Right renal pelvis (tissue), 4 donors: Measurements from ENCODE around the gene PLEKHA8. TPM values are rescaled to one million over a fixed set of nuclear protein-coding genes. Genes with fewer than 3 reads are reported as not detected.

Experiments used
- DNase-seq, 4 donors: peaks; one replicate each; pipeline ENCODE4 v3.0.0-alpha.2; 2013; ENCODE audit warnings: low read depth in 4 of 4, low spot score in 3 of 4, missing footprints in 1 of 4
- polyA plus RNA-seq, 4 donors: library from polyadenylated mRNA; unstranded; fragments of 120-200 nt; gene quantifications; one replicate each; pipeline ENCODE4 v1.2.1, GENCODE V29; 2013; ENCODE audit not compliant: insufficient read length in 4 of 4

The PLEKHA8 gene
- polyA plus RNA-seq, 4 donors, result 16.5 to 19.4 (median 18.0) TPM

DNA sequence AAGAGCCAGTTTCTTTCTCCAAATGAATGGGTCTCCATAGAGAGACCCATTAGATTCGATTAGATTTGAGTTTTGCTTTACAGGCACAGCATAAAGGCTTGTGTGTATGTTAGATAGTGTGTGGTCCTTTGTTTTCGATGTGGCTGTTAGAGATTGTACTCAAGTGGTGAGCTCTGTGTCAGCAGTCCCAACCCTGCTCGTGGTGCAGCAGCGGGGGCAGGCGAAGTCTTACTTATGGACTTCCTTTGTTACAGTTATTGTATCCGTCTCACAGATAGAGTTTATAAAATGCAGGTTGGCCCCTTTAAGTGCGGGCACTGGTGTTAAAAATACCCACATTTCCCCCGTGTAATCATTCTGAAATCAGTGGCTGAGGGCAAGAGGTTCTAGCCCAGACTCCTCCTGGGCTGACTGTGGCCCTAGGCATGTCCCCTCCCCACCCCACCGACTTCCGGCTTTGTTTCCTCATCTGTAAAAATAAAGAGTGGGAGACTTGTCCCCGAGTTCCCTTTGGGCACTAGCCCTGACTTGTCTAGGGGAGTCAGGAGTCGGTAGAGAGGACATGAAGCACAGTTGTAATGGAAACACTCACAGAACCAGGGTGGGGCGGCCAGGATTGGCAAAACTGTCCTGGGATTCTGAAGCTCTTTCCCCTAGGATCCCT is 135.2 kb downstream of the PLEKHA8 start:
- DNase-seq, result no peak

DNA sequence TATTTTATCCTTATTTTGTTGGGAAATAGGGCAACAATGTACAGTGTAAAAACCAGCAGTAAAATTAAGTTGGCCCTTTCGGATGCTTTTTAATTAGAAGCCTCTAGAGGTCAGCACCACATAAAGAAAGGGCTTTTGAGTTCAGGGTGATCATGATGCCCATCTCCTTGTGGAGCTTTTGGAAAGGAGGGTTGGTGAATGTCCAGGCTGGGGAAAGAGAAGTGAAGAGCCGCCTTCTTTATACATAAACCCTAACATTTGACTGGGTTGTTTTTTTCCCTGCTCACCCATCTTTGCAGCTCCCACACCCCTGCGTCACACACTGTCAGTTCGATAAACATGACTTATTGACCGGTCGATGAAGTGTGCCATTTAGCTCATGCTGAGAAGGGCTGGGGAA is 136.4 kb downstream of the PLEKHA8 start:
- DNase-seq, result no peak

DNA sequence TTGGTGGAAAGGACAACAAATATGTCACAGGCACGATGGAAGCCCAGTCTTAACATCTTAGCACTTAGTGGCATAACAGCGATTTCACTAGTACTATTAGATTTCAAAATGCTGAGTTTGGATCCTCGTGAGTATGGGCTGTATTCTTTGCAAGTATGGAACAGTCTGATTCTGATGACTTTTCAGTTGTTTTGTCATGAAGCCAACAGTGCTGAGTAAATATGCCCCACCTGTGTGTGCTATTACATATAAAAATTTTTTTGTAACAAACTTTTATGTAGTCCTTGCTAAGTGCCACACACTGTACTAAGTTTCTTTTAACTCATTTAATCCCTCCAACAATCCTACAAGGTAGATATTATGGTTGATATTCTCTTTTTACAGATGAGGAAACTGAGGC is 137.4 kb downstream of the PLEKHA8 start:
- no peak for DNase-seq

DNA sequence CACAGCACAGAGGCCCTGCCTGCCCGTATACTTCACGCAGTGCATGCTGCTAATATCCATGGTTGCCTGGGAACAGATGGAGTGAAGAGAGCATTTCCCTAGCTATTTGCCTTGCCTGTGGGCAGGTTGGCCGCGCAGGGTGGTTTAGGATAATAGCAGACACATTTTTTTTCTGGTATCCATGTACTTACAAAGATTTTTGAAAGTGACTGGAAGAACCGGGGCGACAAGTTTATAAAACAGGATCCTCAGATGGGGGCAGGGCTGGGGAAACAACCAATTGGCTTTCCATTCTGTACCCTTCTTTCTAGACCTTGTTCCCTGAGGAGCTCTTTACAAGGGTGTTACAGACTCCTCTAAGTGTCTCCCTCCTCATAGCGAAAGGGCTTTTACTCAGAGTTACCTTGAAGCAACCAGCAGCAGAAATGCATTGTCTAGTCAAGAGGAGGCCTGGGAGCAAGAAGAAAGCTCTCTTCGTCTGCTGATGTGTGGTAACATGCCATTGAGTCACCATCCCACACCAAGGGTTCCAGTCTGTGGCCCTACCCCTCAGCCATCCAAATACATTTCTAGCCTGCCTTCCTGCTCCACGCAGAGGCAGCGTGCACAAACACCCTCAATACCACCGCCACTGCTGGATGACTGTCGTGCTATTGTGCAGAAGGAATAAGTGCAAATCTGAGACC is 138.1 kb downstream of the PLEKHA8 start:
- DNase-seq, result no peak

DNA sequence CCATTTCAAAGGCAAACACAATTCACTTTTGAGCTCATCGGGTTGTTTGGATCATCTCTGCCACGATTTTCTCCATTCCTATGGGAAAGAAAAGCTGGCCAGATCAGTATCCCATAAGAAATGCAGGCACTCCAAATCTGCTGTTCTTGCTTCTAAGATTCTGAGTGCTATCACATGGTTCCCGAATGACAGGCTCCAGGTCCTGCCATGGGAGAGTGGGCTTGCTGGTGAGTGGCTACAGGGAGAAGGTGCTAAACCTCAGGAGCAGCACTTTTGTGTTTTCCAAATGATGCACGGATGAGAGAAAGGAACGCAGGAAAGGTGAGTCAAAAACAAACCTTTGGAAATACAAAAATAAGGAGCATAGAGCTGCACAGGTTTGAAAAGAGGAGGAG is 138.6 kb downstream of the PLEKHA8 start:
- DNase-seq, result no peak

DNA sequence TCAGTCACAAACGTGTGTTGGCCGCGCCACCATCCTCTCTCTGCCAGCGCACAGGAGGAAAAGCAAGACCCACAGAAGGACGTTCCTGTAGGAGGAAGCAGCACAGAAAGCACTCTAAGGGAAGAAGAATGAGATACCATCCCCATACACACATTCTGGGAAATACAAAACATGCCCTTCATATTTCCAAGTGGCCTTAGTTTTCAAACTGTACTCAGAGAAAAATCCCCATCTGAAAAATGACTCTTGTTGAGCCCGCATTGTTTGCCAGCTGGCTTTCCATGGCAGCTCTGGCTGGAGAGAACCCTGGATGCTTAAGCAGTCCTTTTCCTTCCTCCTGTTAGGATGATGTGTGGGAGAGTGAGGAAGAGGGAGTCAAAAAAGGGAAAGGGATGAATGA is 139.7 kb downstream of the PLEKHA8 start:
- no peak for DNase-seq

DNA sequence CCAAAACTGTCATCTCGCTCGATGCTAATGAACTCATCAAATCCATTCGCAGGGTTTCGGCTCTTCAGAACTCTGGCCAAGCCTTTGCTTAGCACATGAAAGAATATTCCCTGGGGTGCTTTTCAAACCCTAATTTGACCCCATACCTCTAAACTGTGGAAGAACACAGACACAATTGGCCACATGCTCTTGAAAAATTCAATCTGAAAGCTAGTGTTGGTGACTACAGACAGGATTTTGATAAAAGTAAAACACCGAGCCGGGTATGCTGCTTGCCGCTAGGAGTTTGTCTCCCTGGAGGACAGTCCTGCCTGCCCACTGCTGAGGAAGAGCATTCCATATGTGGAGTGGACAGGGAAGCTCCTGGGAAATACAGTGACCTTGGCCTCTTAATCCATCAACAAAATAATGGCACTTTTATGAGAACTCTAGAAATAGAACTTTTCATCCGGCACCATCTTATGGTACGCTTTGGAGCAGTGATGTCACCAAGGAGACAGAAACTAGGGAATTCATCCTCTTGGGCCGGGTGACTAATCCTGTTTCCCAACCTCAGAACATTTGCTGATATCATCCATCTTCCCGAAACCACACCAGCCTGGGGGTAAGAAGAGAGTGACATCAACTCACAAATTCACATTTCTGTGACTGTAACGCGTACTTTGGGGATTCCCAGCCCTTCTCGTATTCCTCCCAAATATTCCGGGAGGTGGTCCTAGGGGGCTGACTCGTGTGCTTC is 140.8 kb downstream of the PLEKHA8 start:
- no peak for DNase-seq

DNA sequence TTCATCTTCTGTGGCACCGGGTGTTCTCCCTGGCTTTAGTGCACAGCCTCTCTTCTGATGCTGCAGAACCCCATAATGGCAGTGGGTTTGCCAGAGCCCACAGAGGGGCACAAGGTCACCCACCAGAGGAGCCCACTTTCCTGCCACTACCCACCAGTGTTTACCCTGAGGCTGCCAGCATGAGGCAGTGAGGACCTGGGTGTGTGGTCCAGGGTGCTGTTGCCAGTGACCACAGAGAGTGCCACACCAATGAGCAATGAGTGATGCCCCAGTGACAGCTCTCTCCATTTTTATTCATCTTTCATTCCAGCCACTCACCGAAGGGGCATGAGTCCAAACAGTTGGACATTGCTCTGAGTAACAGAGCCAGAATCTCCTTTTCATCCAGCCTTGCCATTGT is 141.4 kb downstream of the PLEKHA8 start:
- no peak for DNase-seq

DNA sequence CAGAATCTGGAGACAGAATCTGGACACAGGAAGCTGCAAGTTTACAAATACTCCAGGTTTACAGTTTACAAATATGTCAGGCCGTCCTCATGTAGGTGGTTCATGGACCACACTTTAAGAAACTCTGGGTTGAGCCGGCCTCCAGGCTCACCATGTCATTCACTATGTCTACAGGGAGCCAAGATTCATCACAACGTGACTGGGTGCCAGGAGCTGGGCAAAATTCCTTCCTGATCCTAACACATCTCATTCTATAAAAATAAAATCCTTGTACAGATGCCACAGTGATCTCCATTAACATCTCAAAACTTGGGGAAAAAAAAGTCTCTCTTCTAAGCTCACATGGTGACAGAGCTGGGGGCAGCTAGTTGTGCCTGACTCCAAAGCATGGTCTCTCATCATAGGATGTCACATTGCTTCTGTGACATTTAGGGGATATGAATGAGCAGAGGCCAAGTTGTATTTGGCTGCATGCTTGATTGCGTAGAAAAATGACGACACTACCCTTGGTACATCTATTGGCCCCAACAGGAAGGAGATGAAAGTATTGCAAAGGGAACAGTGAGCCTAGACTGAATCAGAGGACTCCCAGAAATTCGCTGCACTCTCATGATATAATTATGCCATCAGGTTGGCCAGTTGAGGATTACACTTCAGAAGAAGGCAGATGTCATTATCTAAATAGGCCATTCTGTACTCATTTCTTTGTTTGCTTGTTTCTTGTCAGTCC is 142.4 kb downstream of the PLEKHA8 start:
- no peak for DNase-seq

DNA sequence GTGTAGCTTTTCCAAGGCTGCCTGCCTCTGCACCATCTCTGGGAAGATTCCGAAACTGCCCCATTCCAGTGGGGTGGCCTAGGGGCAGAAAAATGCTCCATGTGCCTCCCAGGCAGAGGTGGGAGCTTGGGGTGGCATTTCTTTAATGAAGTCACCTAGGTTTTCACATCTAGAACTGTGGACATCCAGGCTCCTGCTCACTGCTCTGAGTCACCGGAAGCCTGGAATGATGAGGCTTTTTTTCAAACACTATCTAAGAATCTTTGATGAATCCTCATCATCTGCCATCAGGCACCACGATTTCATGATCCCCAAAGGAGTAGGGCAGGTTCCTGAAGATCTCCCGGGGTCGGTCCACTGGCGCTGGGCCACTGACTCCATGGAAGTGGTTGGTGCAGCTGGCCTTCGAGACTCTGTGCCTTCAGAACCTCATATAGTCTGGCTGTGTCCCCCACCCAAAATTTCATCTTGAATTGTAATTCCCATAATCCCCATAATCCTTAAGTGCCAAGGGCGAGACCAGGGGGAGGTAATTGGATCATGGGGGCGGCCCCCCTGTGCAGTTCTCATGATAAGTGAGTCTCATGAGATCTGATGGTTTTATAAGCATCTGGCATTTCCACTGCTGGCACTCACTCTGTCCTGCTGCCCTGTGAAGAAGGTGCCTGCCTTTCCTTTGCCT is 143.7 kb downstream of the PLEKHA8 start:
- DNase-seq, result no peak

DNA sequence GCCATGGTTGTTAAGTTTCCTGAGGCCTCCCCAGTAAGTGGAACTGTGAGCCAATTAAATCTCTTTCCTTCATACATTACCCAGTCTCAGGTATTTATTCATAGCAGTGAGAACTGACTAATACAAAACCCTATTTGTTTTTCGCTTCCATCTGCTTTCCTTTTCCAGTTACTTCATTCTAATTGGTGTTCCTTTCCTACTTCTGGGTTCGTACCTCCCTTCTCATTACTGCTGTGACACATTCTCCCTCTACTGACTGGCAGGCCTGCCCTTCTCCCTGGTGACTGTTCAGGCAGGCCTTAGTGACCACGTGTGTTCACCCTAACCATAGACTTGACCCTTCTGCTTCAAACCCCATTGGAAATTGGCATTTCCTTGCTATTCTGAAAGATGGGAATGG is 144.2 kb downstream of the PLEKHA8 start:
- no peak for DNase-seq

DNA sequence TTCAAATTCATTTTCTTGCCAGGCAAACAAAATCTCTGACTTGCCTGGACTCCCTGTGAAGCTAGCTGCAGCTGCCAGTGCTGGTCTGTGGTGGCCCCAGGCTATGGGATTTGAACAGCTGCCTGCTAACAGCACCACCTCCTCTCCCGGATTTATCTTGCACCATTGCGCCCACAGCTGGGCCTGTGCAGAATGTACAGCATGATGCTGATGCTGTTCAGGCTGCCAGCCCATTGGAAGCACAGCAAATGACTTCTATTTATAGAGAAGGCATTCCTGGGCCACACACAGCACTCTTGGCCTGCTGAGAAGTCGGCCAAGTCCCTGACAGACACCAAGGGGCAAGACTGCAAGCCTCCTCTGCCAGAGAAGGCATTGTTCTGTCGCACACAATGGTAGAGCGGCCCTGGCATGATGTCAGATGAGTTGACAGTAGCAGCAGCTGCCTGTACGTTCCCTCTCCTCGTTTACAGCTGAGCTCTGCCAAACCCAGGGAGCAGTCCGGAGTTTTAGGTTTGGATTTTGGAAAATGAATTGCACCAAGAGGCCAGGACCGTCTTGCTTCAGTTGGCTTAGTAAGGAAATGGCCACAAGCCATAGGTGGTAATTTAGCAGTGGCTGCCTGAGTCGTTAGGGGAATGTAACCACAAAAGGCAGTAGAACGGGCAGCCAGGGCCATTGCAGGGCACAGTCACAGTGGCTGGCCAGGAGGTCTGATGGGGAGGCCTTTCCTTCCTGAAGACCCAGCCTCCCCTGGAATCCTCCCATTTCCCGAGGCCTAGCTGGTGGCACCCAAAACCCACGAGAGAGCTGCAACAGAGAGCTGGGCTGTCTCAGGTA is 145.1 kb downstream of the PLEKHA8 start:
- DNase-seq, result no peak

DNA sequence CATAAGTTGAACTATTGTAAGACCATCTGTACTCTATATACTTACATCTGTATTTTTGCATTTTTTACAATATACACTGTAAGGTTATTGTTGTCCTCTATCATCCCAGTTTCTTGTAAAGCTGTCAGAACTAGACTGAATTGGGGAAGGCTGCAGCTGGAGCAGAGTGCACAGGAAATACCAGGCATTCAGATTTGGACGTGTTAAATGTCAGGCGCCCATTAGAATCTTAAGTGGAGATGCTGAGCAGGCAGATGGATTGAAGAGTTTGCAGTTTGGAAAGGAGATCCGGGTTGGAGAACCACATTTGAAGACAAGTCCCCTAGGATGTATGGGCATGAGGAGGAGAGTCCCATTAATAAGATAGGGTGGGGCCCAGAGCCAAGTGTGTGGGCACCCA is 147.0 kb downstream of the PLEKHA8 start:
- DNase-seq, result no peak

DNA sequence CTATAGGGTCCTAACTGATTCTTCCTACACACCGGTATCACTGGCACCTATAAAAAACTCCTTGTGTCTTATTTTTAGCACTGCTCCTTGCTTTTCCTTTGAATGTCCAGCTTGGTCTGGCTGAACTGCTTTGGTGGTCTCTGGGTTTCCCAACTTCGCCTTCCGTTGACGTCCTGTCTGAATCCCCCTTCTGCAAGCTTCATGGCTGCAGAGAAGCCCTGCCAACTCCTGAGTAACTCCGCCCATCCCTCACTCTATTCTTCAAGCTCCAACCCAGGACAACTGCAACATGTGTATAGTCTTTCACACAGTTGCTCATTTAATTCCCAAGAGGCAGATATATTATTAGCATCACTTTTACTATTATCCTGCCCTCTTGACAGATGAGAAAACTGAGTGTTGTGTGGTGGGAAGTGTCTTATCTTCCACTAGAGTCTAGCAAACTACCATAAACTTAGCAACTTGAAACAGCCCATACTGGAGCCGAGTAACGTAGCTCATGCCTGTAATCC is 147.5 kb downstream of the PLEKHA8 start:
- no peak for DNase-seq

DNA sequence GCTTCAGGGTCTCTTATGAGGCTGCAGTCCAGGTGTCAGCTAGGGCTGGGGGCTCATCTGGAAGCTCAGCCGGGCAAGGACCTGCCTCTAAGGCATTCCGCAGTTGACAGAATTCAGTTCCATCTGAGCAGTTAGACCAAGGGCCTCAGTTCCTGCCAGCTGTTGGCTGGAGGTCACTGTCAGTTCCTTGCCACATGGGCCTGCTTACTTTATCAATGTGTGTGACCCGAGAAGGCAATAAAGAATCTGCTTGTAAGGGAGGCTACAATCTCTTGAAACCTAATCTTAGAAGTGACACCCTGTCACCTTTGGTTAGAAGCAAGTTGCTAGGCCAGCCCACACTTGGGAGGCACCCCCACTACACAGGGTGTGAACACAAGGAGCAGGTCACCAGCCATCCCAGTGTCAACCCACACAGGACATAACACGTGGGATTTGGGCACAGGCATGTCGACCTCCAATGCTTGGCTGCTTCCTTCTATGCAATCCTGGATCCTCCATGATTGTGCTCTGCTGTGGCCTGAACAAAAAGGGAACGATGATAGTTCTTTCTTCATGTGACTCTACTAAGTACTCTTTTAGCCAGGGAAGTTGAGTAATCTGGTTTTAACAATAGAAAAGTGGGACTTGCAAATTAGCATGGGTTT is 148.4 kb downstream of the PLEKHA8 start:
- no peak for DNase-seq

DNA sequence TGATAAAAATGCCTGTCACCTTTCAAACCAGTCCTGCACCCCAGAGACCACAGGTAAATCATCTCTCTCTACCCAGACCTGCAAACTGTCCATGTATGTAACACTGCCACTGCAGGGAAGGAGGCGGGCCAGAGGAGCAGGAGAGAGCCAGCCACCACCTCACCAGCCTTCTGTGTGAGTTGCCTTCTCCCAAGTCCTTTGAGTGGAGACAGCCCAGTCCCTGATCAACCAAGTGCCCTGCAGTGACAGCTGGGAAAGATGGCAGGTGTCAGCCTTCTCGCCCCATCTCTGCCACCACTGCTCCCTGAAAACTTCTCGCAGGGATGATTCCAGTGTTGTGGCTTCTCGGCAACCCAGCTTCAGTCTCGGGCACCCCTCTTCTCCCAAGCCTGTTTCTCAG is 149.0 kb downstream of the PLEKHA8 start:
- no peak for DNase-seq

DNA sequence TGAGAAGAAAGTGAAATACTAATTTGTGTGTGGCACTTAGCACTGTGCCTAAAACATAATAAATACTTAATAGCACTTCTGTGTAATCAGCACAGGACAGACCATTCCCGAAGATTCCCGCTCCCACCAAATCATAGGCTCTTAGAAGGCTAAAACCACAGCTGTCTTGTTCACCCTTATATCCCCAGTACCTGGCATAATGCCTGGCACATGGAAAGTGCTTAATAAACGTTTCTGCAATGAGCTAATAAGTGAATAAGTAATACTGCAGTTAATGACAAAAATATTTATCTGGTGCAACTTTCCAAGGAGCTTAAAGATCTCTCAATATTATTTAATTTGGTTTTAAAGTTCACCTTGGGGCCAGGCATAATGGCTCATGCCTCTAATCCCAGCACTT is 149.8 kb downstream of the PLEKHA8 start:
- DNase-seq, result no peak

DNA sequence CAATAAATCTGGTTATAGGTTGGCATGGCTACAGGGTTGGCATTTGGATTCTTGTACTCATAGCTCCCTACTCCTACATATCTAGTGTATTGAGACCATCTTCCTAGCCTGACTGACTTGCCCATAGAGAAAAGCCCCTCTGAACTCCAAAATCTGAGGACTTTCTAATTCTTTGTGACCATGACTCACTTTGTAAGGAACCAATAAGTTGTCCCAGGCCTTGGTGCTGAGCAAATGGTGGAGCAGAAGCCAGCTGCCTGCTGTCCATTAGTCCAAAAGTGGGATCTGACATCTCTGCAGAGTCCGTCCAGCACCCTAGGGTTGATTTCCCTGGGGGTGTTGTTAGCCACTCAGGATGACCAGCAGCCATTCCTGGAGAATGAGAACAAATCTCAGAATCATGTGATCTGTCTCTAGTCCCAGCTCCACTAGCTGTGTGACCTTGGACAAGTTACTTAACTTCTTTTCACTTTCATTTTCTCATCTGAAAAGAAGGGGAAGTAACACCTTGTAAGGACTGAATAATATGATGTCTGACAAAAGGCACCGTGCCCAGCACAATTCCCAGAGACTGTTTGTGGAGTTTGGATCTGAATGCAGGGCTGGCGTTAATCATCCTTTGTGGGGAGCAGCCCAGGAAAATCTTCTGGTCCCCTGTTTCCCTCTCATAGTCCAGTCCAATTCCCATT is 150.7 kb downstream of the PLEKHA8 start:
- no peak for DNase-seq
